Measurements from ENCODE around the gene CRAT. TPM values are rescaled to one million over a fixed set of nuclear protein-coding genes. Genes with fewer than 3 reads are reported as not detected.

Gene CRAT
- total RNA-seq = 46.7 and 57.1 TPM in 2 replicates

GRCh38 chr9:129110740-129111527 is at the start of gene CRAT, which contains the start of gene PTPA:
TSS of gene CRAT (minus strand) at chr9:129110793. CDS start at chr9:129110509, 284 bp downstream.
TSS of gene PTPA (plus strand) at chr9:129111415. CDS start at chr9:129111601, 186 bp downstream.

DNA sequence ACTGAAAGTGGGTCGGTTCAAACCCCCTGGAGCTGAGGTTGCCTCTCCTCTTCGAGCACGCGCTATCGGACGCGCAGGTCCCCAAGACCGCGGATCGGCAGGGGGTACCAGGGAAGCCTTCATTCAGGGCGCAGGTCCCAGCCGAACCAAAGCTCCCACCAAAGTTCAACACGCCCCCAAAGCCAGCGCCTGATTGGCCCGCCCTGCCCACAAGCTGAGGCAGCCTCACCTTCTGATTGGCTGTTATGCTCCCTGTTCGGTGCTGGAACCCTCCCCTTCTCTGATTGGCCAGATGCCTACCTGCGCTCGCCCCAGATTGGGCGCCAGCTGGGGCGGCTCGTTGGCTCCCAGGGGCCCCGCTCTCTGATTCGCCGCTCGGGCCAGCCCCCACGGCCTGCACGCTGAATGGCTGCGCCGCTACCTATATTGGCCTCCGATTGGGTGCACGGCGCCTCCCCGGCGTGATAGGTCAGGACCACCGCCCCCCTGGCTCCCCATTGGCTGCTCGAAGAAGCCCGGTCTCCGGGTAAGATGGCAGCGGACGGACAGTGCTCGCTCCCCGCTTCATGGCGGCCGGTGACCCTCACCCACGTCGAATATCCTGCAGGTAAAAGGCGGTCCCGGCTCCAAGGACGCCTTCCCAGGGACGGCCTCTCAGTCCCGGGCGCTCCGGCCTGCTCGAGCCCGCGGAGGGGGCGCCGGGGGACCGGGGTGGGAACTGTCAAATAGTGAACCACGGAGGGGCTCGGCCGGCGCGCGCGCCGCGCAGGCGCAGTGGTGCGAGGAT is 29.8 kb downstream of the CRAT start, which contains the start of gene DOLPP1:
Gene DOLPP1, plus strand, starts transcription at position 511 of the 787 bp plus-strand sequence. Its CDS starts 21 bp downstream, at position 532.

Other genes with a start within 250 kb of the CRAT start
- gene KYAT1, start 228.8 kb downstream of the CRAT start, total RNA-seq = 5.3 and 13.3 TPM in 2 replicates
- 70.5 and 117 TPM in 2 replicates for gene LRRC8A, start 228.7 kb downstream of the CRAT start, total RNA-seq
- 3.6 and 24.5 TPM in 2 replicates for gene PHYHD1, start 189.8 kb downstream of the CRAT start, total RNA-seq
- 33.7 and 40.4 TPM in 2 replicates for gene DOLK, start 163.2 kb downstream of the CRAT start, total RNA-seq
- 56.7 and 99.2 TPM in 2 replicates for gene NUP188, start 163.1 kb downstream of the CRAT start, total RNA-seq
- 49.7 and 61.0 TPM in 2 replicates for gene SH3GLB2, start 82.5 kb downstream of the CRAT start, total RNA-seq
- gene MIGA2, start 74.2 kb downstream of the CRAT start, total RNA-seq = 24.1 and 30.9 TPM in 2 replicates
- 15.1 and 25.3 TPM in 2 replicates for gene DOLPP1, start 29.7 kb downstream of the CRAT start, total RNA-seq
- 73.5 and 142 TPM in 2 replicates for gene PTPA, start 622 bp upstream of the CRAT start, total RNA-seq
- gene IER5L, start 67.5 kb upstream of the CRAT start, total RNA-seq = 24.9 and 48.7 TPM in 2 replicates

All from placental pericyte (primary cell).